HG03460 (cell line): ENCODE results near the gene ABI3.

Experiments
- ATAC-seq: cut with Tn5 transposase; IDR thresholded peaks from one replicate; pipeline ENCODE4 v1.9.1; 2021; ENCODE audit not compliant: unreplicated experiment

Gene ABI3

DNA sequence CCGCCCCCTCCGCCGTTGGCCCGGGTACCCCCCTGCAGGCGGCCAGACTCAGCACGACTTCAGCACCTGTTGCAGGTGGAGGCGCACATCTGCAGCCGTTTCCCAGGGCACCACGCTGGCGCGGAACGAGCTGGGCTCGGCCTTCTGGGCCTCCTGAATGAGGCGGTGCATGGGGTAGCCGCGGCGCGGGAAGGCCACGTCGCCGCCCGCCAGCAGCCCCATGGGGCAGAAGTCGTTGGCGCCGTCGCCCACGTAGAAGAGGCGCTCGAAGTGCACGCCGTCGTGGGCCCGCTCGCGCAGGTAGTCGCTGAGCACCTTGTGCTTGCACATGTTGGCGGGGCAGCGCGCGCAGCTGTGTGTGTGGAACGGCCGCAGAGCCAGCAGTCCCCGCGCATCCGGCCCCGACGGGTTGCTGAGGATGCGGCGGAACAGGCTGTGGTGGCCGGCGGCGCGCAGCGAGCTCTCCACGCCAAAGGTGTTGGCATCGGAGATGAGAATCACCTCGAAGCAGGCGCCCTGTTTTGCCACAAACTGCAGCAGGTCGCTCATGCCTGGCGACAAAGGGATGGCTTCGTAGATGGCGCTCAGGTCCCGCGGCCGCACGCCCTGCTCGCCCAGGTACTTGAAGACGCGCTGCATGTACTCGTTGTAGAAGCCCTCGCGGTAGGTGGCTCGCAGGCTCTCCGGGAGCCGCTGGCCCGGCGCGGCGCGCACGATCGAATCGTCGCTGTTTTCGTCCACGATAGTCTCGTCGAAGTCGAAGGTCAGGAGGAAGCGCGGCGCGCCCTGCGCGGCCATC lies 13.9 kb downstream of the ABI3 start:
- no peak for ATAC-seq

DNA sequence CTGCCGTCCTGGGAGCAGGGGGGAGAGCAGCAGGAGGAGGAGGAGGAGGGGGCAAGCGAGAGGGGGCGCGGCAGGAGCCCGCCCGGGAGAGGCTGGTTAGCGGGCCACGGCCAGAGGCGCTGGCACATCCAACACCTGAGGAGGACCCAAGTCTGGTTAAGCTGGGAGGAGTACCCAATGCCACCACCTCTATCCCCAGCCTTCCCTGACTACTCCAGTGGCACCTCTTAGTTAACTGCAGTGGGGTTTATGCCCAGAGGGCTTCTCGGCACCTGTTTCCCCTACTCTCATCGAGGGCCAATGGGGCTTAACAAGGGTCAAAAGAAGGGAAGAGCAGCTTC lies 14.5 kb downstream of the ABI3 start:
- no peak for ATAC-seq

DNA sequence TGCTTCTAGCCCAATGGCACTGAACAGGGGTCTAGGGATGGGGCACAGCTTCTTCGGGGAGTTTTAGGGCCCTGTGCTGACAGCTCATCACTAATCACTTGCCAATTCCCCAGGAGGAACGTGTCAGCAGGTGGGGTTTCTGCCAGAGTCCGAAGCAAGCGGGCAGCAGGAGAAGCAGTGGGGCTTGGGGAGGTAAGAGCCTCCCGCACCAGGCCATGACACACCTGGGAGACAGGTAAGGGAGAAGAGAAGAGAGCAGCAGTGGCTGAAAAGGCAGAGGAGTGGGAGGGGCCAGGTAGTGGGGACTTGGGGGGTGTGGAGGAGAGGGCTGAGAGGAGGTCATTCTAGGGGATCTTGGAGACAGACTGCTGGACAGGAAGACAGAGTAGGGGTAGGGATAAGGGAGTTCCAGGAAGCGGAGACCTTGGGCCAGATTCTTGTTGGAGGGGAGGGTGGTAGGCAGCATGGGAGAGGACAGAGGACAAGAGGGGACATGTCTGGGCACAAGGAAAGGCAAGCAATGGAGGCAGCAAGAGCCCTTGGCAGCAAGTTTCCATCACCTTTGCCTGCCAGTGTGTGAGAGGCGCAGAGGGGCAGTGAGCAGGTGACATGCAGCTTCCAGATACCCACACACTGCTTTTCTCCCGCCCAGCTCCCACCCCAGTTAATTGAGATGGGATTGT lies 15.2 kb downstream of the ABI3 start:
- no peak for ATAC-seq

DNA sequence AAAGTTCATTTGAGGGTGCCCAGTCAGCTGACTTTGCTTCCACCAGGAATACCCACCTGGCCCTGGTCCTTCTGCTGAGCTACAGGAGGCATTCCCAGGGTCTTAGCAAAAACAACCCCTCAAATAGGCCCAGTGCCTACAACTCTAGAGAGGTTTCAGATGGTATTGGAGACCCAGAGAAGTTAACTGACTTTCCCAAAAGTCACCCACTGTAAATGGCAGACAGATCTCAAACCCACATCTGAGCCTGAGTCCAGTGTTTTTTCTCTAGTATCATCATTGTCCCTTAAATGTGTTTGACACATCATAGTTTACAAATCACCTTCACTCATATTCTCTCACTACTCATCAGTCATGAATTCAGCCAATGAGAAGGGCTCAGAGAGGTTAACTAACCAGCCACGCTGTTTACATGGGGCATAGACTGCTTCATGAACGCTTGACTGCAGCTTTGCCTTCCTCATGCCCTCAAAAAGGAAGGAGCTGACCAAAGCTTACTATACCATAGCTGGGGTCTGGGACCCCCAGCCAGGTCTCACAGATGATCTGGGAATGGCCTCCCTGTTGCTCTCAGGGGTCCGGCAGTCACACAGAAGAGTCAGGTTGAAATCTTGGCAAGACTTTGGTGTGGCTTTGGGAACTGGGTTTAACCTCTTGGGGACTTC lies 16.4 kb downstream of the ABI3 start:
- ATAC-seq = no peak

- ATAC-seq = no peak
These were observed 17.1 kb downstream of the ABI3 start for GRCh38 chr17:49227436-49228261.

- no peak for ATAC-seq
These were observed 18.7 kb downstream of the ABI3 start for GRCh38 chr17:49229076-49229804.

DNA sequence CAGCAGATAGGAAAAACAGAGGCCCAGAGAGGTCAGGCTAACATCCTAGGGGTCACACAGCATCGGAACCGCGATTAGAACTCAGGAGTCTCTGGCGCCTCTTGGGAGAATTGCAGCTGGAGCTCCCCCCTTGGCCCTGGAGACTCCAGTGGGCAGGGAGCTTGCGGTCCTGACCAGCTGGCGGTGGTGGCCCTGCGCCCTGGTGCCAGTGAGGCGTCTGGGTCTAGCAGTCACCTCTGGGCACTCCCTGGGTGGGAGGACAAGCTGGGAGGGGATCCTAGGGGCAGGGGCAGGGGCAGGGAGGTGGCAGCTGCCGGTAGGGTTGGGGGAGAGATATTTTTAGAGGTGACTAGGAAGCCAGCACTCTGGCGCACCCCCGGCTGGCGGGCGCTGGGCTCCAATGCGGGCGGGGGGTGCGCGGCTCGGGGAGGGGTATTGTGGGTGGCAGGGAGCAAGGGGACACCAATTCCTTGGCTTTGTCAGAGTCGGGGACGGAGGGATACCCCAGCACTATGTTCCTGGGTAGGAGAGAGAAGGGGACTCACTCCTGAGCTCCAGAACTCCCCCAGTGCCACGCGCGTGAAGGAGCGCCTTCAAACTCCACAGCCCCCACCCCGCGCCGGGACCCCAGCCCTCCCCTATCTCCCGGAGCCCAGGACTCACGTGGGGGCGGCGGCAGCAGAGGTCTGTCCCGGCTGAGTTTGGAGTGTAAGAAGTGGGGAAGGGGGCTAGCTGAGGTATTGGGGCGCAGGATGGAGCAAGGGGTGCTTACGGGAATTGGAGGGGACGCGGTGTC lies 19.5 kb downstream of the ABI3 start:
- peak; percentile 10 for ATAC-seq

DNA sequence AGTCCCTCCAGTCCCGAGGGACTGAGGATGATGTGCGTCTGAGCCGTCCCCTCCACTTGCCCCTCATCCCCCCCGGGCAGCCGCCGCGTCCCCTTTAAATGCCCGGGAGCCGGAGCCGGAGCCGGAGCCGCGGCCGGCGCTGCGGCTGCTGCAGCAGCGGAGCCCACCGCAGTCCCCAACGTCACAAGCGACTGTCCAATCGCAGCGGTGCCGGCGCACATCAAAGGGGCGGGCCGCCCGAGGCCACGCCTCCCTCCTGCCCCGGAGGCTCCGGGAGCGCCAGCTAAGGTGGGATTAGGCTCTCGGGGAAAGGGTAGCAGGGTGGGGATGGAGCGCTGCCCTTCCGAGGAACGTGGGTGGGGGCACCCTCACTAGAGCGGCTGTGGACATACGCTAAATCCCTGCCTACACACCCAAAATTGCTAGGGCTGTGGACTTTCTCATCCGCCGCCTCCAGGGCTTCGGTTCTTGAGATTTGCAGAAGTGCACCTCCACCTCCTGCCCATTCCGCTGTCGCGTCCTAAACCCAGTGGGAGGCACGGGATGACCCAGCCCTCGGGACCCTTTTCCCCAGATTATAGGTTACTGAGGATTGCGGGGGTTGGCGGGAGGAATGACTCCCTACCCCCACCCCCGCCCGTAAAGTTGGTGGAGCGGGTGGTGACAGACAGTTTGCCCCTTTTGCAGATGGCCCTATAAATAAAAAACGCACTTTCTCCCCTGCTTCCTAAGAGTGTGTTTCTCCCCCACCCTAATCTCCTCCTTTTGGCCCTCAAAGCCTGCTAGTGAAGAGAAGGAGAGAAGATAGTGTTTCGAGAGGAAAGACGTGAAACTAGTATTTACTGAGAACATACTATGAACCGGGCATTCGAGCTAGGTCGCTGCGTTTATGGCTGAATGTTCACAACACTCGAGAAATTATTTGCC lies 20.4 kb downstream of the ABI3 start, which contains the start of gene PHOSPHO1:
TSS of gene PHOSPHO1 (minus strand) at position 152 of the 927 bp plus-strand sequence. CDS start 4,096 bp downstream, outside the sequence.
- peak; percentile 81 for ATAC-seq

DNA sequence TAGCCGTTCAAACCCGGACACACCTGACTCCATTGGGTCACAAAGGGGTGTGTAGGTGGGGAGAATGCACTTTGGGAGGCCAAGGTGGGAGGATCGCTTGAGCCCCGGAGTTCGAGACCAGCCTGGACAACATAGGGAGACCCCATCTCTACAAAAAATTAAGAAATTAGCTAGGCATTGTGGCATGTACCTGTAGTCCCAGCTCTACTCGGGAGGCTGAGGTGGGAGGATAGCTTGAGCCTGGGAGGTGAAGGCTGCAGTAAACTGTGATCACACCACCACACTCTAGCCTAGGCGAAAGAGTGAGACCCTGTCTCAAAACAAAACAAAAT lies 21.0 kb downstream of the ABI3 start:
- no peak for ATAC-seq

- no peak for ATAC-seq
These were observed 24.1 kb downstream of the ABI3 start for GRCh38 chr17:49234509-49235080.

DNA sequence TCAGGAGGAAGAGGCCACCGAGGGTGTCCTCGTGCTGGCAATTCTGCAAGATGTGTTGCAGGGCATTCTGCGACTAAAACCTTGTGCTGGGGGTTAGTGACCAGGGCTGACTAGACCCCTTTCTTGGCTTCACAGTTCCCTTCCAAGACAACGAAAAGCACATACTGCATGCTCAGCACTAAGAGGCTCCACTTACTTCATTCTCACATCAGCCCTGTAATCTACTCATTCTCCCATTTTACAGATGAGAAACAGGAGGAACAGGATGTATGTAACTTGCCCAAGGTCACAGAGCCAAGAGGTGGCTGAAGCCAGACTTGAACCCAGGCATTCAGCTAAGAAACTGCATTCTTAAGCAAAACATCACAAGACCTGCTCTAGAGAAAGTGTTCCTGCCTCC lies 25.4 kb downstream of the ABI3 start:
- ATAC-seq = no peak

DNA sequence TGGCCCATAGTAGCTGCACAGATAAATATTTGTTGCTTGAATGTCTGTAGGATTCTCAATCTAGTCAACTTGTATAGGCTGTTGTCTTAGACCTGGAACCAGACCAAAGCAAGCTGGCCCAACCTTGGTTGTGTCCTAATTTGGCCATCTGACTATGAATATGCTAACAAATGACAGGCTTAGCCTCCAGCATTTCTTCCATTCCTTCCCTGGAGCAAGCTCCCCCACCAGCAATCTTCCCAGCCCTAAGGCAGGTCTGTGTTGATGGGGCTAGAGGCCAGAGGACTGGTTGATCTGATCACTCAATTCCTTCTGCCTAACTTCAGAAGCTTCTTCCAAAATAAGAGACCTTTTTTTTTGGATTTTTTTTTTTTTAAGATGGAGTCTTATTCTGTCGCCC lies 29.5 kb downstream of the ABI3 start:
- ATAC-seq = no peak

GRCh38 chr17:49240619-49241018 lies 30.1 kb downstream of the ABI3 start:
- no peak for ATAC-seq

GRCh38 chr17:49241040-49241439 lies 30.5 kb downstream of the ABI3 start:
- no peak for ATAC-seq

DNA sequence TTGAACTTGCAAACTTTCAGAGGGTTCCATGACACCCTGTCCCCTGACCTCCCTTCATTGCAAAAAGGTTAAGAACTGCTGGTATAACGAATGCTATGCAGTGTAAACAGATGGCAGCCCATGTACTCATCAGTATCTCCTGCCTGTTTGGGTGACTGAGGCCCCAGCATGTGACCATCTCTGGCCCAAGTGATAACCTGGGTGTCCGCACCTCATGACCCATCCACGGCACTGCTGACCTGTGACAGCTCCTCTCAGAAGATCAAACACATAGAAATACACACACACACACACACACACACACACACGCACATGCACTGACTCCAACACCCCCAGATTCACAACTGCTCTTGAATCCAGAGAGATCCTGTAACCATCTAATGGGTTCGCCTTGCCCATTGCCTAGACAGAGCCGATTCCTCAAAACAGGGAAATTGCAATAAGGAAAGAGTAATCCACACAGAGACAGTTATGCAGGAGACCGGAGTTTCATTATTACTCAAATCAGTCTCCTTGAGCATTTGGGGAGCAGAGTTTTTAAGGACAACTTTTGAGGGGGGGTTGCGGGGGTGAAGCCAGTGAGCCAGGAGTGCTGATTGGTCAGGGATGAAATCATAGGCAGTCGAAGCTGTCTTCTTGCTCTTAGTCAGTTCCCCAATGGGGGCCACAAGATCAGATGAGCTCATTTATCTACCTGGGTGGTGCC lies 31.3 kb downstream of the ABI3 start:
- ATAC-seq = no peak

- ATAC-seq = no peak
These were observed 32.3 kb downstream of the ABI3 start for GRCh38 chr17:49242813-49243212.

DNA sequence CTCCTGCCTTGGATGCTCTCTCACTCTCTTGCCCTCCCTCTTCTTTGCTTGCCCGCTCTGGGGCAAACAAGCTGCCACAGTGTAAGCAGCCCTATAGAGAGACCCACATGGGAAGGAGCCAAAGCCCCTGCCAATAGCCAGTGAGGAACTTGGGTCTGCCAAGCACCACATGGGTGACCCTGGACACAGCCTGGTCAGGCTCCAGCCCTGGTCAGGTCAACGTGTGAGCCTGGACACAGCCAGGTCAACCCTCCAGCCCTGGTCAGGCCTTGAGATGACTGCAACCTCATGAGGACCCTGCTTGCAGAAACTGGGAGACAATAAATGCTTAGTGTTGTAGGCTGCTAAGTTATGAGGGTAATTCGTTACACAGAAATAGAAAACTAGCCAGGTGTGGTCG lies 34.3 kb downstream of the ABI3 start:
- no peak for ATAC-seq

DNA sequence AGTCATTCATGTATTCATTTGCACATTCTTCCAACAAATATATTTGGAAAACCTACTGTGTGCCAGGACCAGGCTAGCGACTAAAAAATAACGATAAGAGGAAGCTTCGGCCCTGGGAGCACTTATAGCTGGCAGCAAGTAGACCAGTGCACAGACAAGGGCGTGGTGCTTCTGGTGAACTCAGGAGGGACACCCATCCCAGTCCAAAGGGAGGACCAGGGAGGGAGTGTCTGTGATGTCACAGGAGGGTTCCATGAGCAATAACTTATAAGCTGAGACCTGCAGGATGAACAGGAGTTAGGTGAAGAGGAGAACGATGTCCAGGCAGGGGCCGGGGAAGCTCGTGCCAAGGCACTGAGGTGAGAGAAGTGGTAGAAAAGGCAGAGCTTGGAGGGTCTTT lies 37.4 kb downstream of the ABI3 start:
- no peak for ATAC-seq
